ENCODE data around the gene SLC6A17. TPM values are rescaled to one million over a fixed set of nuclear protein-coding genes. Genes with fewer than 3 reads are reported as not detected.

The SLC6A17 gene
- total and polyA plus RNA-seq, 9 of the 15 experiments (the other 6 are each of a cell fraction or from before 2014, with no cell fraction given): not detected

DNA sequence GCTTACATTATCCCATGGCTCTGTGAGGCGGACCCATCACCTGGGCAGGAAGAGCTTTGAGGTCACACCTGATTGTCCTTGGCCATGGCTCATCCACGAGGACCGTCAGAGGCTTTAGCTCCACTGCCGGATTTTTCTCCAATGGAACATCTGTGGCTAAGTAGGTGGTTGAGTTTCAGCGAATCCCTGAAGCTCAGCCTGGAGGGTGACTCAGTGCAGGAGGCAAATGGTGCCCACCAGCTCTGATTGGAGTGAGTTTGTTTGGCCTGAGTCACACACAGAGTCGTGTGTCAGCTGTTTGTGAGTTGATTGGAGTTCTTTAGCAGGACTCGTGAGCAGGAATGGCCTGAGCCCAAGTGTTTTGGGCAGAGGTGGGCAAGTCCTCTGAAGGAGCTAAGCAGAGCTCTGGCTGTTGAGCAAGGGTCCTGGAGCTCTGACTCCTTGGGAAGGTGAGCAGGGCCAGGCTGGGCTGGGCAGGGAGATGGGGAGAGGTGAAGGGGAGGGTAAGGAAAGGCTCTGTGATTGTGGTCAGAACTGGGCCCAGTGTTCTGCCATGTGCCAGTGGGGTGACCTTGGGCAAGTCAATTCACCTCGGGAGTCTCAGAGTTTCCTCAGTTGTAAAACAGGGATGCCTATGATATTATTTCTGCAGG is 2.0 kb downstream of the SLC6A17 start:
- ATAC-seq (no peak), FAIRE-seq (no peak), DNase-seq (ENCODE audit: extremely low read depth in 1 of 4, low spot score in 3 of 4) (no peak)
- Histone ChIP-seq H2AFZ (ENCODE audit: low read depth, low read length) (no peak overlapping the region), H3K4me3 (no peak overlapping the region), H3K9me3 (replicated peaks; ENCODE audit: control insufficient read depth, insufficient read depth, low read depth, low read length) (no peaks in the 10 kb centered on the region), H3K4me1 (replicated peaks in 1 of 2; ENCODE audit: control insufficient read depth in 2 of 2, insufficient read depth in 2 of 2, low read length in 2 of 2) (peaks cover 0 to 15% of the 10 kb centered on the region in 2 experiments; a peak in 1 of 5 replicates), H3K27me3 (ENCODE audit: control insufficient read depth in 2 of 2, insufficient read depth in 2 of 2, low read length in 2 of 2) (peaks cover 8 to 31% of the 10 kb centered on the region in 2 experiments; a peak in 4 of 5 replicates), H3K9ac (ENCODE audit: insufficient read depth in 1 of 2, low read depth in 2 of 2, low read length in 2 of 2) (no peak overlapping the region), H3K79me2 (ENCODE audit: control insufficient read depth, insufficient read depth, low read length) (no peaks in the 10 kb centered on the region), H4K20me1 (replicated peaks; ENCODE audit: control insufficient read depth, insufficient read depth, low read length) (0 out of 2 replicates have a peak, but pooled peaks cover 5% of the 10 kb centered on the region), H3K36me3 (ENCODE audit: control insufficient read depth, insufficient read depth, low read length) (no peaks in the 10 kb centered on the region), H3K9me1 (ENCODE audit: control insufficient read depth, insufficient read depth, low read length) (no peaks in the 10 kb centered on the region), H3K4me2 (ENCODE audit: insufficient read depth, low read length) (no peak overlapping the region), H3K27ac (ENCODE audit: extremely low read depth, low read depth, low read length) (no peak overlapping the region)
- 0% methylated on average over 8 of the region's 8 CpGs for WGBS (ENCODE audit: insufficient coverage, low coverage, missing lambda C conversion rate)
- no peak for TF ChIP-seq STAG1 (CRISPR knock-in tag; IDR thresholded peaks at IDR 0.05; ENCODE audit: borderline replicate concordance)
- no peak for TF ChIP-seq TRIM24 (IDR thresholded peaks at IDR 0.05)
- TF ChIP-seq SRSF7 (optimal IDR thresholded peaks at IDR 0.05; ENCODE audit: low read depth, low read length): no peak
- TF ChIP-seq FOSL1 (tag; conservative IDR thresholded peaks at IDR 0.05): no peak
- TF ChIP-seq NR3C1 (CRISPR knock-in tag; IDR thresholded peaks at IDR 0.05): no peak
- TF ChIP-seq, protein P1, sequence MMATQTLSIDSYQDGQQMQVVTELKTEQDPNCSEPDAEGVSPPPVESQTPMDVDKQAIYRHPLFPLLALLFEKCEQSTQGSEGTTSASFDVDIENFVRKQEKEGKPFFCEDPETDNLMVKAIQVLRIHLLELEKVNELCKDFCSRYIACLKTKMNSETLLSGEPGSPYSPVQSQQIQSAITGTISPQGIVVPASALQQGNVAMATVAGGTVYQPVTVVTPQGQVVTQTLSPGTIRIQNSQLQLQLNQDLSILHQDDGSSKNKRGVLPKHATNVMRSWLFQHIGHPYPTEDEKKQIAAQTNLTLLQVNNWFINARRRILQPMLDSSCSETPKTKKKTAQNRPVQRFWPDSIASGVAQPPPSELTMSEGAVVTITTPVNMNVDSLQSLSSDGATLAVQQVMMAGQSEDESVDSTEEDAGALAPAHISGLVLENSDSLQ (IDR thresholded peaks at IDR 0.05): no peak
- TF ChIP-seq, protein P2, sequence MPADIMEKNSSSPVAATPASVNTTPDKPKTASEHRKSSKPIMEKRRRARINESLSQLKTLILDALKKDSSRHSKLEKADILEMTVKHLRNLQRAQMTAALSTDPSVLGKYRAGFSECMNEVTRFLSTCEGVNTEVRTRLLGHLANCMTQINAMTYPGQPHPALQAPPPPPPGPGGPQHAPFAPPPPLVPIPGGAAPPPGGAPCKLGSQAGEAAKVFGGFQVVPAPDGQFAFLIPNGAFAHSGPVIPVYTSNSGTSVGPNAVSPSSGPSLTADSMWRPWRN (IDR thresholded peaks at IDR 0.05; ENCODE audit: low read depth): no peak
- no peak for TF ChIP-seq IRF2 (CRISPR knock-in tag; IDR thresholded peaks at IDR 0.05)
- TF ChIP-seq PTTG1 (tag; IDR thresholded peaks at IDR 0.05; ENCODE audit: low read depth): no peak
- TF ChIP-seq, protein P3, sequence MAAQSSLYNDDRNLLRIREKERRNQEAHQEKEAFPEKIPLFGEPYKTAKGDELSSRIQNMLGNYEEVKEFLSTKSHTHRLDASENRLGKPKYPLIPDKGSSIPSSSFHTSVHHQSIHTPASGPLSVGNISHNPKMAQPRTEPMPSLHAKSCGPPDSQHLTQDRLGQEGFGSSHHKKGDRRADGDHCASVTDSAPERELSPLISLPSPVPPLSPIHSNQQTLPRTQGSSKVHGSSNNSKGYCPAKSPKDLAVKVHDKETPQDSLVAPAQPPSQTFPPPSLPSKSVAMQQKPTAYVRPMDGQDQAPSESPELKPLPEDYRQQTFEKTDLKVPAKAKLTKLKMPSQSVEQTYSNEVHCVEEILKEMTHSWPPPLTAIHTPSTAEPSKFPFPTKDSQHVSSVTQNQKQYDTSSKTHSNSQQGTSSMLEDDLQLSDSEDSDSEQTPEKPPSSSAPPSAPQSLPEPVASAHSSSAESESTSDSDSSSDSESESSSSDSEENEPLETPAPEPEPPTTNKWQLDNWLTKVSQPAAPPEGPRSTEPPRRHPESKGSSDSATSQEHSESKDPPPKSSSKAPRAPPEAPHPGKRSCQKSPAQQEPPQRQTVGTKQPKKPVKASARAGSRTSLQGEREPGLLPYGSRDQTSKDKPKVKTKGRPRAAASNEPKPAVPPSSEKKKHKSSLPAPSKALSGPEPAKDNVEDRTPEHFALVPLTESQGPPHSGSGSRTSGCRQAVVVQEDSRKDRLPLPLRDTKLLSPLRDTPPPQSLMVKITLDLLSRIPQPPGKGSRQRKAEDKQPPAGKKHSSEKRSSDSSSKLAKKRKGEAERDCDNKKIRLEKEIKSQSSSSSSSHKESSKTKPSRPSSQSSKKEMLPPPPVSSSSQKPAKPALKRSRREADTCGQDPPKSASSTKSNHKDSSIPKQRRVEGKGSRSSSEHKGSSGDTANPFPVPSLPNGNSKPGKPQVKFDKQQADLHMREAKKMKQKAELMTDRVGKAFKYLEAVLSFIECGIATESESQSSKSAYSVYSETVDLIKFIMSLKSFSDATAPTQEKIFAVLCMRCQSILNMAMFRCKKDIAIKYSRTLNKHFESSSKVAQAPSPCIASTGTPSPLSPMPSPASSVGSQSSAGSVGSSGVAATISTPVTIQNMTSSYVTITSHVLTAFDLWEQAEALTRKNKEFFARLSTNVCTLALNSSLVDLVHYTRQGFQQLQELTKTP (IDR thresholded peaks at IDR 0.05; ENCODE audit: low read depth in 1 of 2, partially characterized antibody in 2 of 2): no peak
- no peak for TF ChIP-seq PCBP2 (IDR thresholded peaks at IDR 0.05; ENCODE audit: low read depth, low read length, poor library complexity, severe bottlenecking)
- TF ChIP-seq, protein P4, sequence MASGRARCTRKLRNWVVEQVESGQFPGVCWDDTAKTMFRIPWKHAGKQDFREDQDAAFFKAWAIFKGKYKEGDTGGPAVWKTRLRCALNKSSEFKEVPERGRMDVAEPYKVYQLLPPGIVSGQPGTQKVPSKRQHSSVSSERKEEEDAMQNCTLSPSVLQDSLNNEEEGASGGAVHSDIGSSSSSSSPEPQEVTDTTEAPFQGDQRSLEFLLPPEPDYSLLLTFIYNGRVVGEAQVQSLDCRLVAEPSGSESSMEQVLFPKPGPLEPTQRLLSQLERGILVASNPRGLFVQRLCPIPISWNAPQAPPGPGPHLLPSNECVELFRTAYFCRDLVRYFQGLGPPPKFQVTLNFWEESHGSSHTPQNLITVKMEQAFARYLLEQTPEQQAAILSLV (tag; IDR thresholded peaks at IDR 0.05): no peak
- TF ChIP-seq ARID2 (IDR thresholded peaks at IDR 0.05): no peak
- intact Hi-C loops (cut with micrococcal nuclease): no loop called here
- in situ Hi-C loops (cut with MboI): no loop called here
- ChIA-PET POLR2A (interaction anchor here (0.6 to 2.1 kb wide), 3 partner anchors 9 to 497 kb away, joined by 3 to 7 read pairs (median 6); partner anchors contain the start of gene GSTM4), CTCF (ENCODE audit: low intra/inter-chr PET ratio) (no interaction called here)
- no TSS peak for BruUV-seq (replicated peaks)

All from K562 (cell line).